ENCODE results near the gene HDLBP.

- no peak for TF ChIP-seq CTCF (conservative IDR thresholded peaks at IDR 0.05)
- TF ChIP-seq EZH2 (IDR thresholded peaks at IDR 0.05; ENCODE audit: low read depth): no peak
Measured at GRCh38 chr2:241202681-241203080, 112.8 kb downstream of the HDLBP start.

Measured in PC-9 (cell line).